GM21447 (cell line): Measurements from ENCODE around the gene DARS2.
"Not testable (repeated sequence)": the region's sequence is repeated elsewhere in the genome, so short reads cannot be mapped to it uniquely, and the experiment has no call there.

Experiments used
- ATAC-seq: cut with Tn5 transposase; IDR thresholded peaks from one replicate; pipeline ENCODE4 v1.9.1; 2021; ENCODE audit not compliant: unreplicated experiment

The DARS2 gene

GRCh38 chr1:173824315-173825081 lies at the start of gene DARS2, which contains the start of gene CENPL:
DARS2 (plus strand) TSS chr1:173824673; CDS start chr1:173825230, 557 bp downstream.
CENPL (minus strand) TSS chr1:173824883; CDS start chr1:173811299, 13,584 bp downstream.
- peak; percentile 82 for ATAC-seq

GRCh38 chr1:173775578-173776226 lies 48.8 kb upstream of the DARS2 start:
- ATAC-seq = no peak

- no peak for ATAC-seq
Measured at GRCh38 chr1:173779936-173780335, 44.5 kb upstream of the DARS2 start.

GRCh38 chr1:173784997-173785396 lies 39.5 kb upstream of the DARS2 start:
- no peak for ATAC-seq

GRCh38 chr1:173789841-173790240 lies 34.6 kb upstream of the DARS2 start:
- ATAC-seq = no peak

GRCh38 chr1:173798078-173798477 lies 26.4 kb upstream of the DARS2 start:
- ATAC-seq = no peak

GRCh38 chr1:173799995-173800394 lies 24.5 kb upstream of the DARS2 start:
- ATAC-seq = not testable (repeated sequence)

GRCh38 chr1:173802961-173803360 lies 21.5 kb upstream of the DARS2 start:
- ATAC-seq = no peak

GRCh38 chr1:173813654-173814053 lies 10.8 kb upstream of the DARS2 start:
- ATAC-seq = not testable (repeated sequence)

- no peak for ATAC-seq
Measured at GRCh38 chr1:173818459-173818858, 6.0 kb upstream of the DARS2 start.

- ATAC-seq = no peak
Measured at GRCh38 chr1:173821680-173822079, 2.8 kb upstream of the DARS2 start.

- ATAC-seq = peak; percentile 45
Measured at GRCh38 chr1:173823781-173824314, 625 bp upstream of the DARS2 start.

- ATAC-seq = no peak
Measured at GRCh38 chr1:173827611-173828010, 3.1 kb downstream of the DARS2 start.

- ATAC-seq = no peak
Measured at GRCh38 chr1:173832748-173833147, 8.3 kb downstream of the DARS2 start.

GRCh38 chr1:173852105-173852504 lies 27.6 kb downstream of the DARS2 start:
- ATAC-seq = no peak

GRCh38 chr1:173853074-173853473 lies 28.6 kb downstream of the DARS2 start:
- no peak for ATAC-seq

GRCh38 chr1:173856014-173856413 lies 31.5 kb downstream of the DARS2 start:
- ATAC-seq = no peak

- ATAC-seq = no peak
Measured at GRCh38 chr1:173856903-173857302, 32.4 kb downstream of the DARS2 start.

- no peak for ATAC-seq
Measured at GRCh38 chr1:173857363-173857917, 33.0 kb downstream of the DARS2 start.

- not testable (repeated sequence) for ATAC-seq
Measured at GRCh38 chr1:173859547-173859946, 35.1 kb downstream of the DARS2 start.

- ATAC-seq = no peak
Measured at GRCh38 chr1:173860065-173860464, 35.6 kb downstream of the DARS2 start.

- ATAC-seq = no peak
Measured at GRCh38 chr1:173861731-173862145, 37.3 kb downstream of the DARS2 start.
